ENCODE results near the gene GFM1.
A peak's percentile ranks its signal among the peaks of the same experiment; 100 is the strongest.

The GFM1 gene

DNA sequence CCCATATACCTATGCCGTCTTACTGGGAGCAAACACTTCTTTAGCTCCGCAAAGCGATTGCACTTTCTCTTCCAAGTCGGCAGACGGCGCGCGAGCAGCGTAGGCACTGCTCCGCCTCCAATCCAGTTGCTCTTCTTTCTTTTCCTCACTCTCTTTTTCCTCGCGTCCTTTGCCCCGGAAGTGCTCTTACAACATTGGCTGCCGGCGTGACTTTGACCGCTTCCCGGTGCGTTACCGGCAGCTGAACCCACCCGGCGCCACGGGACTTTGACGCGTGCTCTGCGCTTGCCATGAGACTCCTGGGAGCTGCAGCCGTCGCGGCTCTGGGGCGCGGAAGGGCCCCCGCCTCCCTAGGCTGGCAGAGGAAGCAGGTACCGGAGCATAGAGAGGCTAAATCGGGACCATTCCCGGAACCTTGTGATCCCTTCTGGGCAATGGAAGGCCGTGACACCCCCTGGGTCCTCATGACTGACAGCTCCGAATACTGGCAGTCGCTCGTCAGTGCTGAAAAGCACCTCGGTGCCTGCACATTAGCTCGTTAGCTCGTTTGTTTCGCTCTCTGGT, at the start of gene GFM1:
TSS of gene GFM1 (plus strand) at position 183 of the 564 bp plus-strand sequence. CDS start at position 291, 108 bp downstream.
- DNase-seq (ENCODE audit: low read depth in 2 of 2) = peak; percentile 77 to 79

DNA sequence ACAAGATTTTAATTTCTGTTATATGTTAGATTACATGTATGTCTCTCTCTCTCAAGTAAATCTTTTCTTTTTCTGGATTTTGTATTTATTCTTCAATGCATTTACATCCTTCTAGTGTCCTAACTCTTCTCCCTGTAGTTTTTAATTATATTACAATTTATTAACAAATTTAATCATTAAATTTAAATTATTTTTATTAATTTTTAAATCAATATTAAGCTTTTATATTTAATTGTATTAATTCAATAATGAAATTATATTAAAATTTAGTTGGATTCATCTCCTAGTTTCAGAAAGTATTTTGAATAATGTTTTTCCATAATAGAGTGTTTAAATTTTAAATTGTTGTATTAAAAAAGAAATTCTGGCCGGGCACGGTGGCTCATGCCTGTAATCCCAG, 43.5 kb upstream of the GFM1 start:
- no peak for DNase-seq (ENCODE audit: low read depth in 2 of 2)

DNA sequence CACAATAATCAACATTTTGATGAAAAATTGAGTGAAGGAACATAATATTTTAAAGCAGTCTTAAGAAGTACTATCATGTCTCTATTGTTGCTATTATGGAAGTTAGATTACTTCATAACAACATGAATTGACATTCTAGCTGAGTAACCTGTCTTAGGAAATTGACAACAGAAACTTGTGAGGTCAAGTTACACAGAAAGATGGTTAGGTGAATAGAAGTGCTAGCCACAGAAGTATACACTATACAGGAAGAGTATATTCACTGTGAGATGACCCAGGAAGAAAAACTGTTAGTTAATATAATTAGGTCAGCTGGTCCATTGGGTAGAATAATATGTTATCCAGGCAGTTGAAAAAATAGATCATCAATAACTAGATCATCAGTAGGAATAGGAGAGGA, 42.1 kb upstream of the GFM1 start:
- no peak for DNase-seq (ENCODE audit: low read depth in 2 of 2)

DNA sequence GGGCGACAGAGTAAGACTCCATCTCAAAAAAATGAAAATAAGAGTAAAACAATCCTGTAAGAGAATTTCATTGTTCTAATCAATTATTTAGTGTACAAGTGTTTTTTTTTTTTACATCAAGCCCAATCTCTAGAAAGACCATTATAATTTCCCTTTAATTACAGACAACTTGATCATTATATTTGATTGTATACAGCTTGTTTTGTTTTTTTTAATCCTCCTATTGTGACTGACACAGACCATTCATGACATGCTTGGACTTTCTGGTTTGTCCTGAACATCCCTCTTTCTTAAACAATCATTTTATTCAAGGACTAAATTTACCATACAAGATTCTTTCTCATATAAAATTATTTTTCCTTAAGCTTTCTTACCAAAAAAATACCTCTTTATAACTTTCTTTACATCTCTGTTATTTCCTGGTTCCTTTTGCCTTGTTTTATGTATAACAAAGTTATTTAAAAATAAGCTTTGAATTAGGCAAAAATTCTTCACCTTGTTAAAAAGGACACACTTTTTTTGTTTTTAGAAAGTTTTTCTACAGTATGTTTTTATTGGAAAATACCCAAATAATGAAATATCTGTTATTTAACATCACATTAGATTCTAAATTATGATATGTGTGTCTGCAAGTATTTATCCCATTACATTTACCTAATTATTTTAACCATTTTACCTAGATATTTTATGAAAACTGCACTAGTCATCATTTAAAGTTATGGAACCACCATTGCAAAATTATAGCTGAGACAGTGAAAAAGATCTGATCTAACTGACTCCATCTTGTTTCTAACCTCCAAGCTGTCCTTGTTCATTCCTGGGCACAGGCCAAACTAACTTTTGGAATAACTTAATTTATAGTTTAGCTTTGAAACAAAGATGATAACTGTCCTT, 26.1 kb upstream of the GFM1 start:
- DNase-seq (ENCODE audit: low read depth in 2 of 2) = no peak

DNA sequence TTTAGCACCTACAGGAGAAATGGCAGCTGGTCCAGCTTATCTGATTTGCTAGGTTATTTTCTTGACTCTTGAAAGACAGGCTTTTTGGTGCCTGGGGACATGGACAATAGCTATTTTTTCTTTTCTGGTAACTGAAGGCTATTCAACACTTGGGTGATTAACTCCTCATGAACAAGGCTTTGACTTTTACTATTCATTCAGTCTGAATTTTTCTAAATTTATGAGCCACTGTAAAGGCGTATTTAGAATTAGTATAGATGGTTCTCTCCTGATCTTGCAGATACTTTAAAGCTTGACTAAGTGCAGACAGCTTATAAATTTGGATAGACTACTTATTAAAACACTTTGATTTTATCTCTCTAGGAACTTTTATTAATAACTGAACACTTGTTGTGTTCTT, 18.4 kb upstream of the GFM1 start:
- no peak for DNase-seq (ENCODE audit: low read depth in 2 of 2)

DNA sequence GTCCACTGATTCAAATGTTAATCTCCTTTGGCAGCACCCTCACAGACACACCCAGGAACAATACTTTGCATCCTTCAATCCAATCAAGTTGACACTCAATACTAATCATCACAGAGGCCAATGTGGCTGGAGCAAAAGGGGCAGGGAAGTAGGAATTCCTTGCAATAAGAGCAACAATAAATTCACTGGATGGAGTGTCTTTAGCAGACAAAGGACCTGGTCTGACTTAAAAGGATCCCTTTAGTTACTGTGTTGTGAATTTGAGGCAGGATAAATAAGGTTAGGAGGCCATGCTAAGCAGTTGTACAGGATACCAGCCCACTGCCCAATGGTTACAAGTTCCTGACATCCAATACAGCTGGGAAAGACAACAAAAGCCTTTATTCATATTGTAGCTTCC, 12.3 kb upstream of the GFM1 start:
- no peak for DNase-seq (ENCODE audit: low read depth in 2 of 2)

DNA sequence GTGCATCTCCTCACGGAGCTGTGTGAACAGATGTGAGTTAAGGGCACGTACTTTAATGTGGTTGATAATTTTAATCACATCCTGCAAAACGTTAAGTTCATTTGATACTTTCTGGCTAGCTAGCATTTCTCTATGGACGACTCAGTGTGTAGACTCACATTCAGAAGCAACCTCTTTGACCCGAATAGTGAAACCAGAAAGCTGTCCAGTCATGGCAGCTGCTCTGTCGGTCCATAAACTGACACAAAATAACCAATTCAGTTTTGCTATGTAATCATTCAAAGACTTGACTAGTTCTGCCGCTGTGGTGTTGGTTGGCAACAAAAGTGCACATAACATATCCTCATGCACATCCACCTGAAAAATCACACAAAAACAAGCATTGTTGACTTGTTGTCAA, 3.7 kb upstream of the GFM1 start:
- DNase-seq (ENCODE audit: low read depth in 2 of 2) = no peak

DNA sequence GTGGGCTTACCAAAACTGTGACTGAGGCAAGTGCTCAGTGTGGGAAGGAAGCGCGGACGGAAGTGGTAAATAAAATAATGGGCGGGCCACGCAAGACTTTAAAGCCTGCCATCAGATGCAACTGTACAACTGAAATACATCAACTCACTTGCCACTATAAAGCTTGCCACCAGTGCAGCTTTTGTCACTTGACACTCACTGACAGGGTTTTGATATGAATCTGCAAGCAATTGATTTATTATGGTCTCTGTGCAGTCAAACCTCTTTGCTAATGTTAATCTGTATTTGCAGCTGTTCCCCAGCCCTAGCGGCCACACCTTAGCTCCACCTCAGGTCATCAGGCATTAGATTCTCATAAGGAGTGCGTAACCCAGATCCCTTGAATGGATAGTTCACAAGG, 2.3 kb upstream of the GFM1 start:
- no peak for DNase-seq (ENCODE audit: low read depth in 2 of 2)

DNA sequence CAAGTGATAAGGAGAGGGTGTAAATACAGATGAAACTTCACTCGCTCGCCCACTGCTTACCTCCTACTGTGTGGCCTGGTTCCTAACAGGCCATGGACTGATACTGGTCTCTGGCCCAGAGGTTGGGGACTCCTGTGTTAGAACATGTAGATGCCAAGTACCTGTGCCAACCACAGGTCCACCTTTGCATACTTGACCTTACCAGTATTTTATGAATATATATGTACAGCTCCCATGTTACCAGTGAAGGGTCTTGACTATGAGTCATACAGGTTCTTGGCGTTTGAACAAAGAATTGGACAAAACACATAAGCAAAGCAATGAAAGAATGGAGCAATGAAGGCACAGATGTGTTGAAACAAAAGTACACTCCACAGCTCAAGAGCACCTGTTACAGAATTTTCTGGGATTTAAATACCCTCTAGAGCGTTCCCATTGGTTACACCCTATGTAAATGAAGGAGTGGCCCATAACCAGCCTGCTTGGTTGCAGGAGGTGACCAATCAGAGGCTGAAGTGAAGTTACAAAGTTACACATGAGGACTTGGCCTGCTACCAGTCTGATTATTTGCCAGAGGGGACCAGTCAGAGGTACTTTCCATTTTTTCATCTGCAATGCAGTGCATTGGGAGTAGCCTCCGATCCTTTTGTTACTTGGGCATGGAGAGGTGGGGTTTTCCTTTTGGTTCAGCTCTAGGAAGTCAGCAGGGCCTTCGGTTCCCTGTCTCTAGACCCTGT, 1.7 kb upstream of the GFM1 start:
- no peak for DNase-seq (ENCODE audit: low read depth in 2 of 2)

DNA sequence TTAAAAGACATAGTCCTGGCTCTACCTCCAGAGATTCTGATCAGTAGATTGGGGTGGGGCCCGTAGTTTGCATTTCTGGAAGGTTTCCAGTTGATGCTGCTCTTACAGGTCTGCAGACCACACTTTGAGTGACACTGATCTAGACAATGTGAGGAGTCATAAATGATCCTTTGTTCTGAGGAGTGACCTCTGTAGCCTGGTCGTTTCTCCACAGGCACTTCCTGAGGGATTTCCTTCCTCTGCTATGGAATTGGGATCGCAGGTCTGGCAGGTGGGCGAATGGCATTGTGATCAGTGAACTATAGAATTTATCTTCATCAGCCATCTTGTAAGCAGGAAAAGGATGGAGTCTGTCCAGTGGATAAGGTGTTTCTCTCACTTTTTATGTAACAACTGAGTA, 5.5 kb downstream of the GFM1 start:
- DNase-seq (ENCODE audit: low read depth in 2 of 2) = no peak

DNA sequence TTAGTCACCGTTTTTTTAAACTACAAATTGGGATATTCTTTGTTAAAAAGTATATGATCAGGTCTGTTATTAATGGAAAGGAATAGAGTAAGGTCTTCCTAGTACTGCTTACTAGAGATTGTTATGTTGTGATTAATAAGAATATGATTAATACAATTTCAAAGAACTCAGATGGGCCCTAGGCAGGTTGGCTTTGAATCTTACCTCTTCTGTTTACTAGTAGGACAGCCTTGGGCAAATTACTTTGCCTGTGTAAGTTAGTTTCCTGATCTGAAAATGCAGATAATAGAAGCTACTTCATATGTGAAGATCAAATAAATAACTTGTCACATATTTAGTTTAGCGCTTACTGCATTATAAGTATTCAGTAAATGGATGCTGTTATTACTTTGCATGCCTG, 6.9 kb downstream of the GFM1 start:
- DNase-seq (ENCODE audit: low read depth in 2 of 2) = no peak

DNA sequence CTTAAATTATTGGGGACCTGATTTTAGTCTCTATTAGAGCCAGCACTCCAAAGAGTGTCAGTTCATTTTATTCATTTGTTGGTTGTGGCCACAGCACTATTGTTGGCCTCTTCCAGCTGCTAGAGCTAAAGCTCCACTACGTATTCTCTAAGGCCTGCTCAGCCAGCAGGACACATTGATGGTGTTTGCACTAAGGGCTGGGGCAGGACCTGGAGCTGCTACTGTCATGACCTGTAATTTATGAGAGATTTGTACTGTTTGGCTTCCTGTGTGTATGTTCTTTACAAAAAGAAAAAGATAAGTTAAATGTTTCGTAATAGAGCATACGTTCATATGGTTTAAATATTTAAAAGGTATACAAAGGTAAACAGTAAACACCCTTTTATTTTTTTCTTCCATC, 8.1 kb downstream of the GFM1 start:
- no peak for DNase-seq (ENCODE audit: low read depth in 2 of 2)

DNA sequence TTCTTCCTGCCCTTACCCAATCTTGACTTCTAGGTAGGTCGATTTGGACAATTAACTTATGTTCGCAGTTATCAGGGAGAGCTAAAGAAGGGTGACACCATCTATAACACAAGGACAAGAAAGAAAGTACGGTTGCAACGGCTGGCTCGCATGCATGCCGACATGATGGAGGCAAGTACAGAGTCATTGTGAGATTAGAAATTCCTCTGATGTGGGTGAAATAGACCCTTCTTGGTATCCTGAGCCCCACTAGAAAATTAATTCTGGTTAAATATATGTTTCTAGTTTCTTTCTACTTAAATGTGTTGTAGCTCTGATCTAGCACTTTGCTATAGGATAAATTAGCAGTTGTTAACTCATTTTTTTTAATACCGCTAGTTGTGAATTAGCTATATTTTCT, 14.6 kb downstream of the GFM1 start:
- no peak for DNase-seq (ENCODE audit: low read depth in 2 of 2)

DNA sequence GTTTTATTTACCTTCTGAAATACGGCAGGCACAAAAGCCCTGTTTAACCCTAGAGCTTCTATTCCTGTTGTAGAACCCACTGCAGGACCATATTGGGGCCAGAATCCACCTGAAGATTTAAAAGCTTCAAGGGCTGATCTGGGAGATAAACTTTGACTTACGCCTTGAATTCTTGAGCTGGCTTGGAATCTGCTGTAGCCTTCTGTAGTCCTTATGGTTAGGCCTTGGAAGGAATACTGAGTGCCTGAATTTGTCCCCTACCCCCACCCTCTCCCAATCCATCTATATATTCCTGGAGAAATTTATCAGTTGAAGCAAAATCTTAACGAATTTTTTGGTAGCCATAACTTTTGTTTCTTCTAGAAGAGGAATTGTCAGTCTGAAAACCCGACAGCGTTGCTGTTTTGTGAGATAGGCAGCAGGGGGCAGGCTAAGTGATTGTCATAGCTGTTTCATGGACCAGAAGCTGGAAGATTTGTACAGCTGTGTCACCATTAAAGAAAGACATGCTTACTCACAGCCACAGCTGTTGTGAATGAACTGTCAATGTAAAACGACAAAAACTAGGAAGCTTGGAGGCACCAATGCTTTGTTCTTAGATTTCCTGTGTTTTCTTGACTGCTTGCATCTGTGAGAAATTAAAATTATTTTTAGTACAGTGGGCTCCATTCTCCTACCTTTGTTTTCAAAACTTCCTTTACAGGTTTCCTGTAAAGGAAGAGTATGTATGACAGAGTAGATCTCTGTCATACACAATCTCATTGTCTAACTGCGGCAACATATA, 15.3 kb downstream of the GFM1 start:
- peak in 1 of 2 donors; percentile 18 for DNase-seq (ENCODE audit: low read depth in 2 of 2)

DNA sequence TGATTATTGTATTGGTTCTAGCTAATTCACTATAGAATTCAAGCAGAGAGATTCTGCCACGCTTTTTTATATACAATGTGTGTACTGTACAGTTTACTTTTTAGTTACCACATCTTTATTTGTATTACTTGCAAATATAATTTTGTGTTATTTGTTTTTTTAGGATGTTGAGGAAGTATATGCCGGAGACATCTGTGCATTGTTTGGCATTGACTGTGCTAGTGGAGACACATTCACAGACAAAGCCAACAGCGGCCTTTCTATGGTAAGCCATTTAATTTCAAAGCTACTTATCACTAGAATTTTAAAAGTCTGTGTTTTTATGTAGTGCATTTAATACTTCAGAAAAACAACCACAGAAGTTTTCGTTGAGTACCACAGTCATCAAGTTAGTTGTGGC, 16.4 kb downstream of the GFM1 start:
- no peak for DNase-seq (ENCODE audit: low read depth in 2 of 2)

DNA sequence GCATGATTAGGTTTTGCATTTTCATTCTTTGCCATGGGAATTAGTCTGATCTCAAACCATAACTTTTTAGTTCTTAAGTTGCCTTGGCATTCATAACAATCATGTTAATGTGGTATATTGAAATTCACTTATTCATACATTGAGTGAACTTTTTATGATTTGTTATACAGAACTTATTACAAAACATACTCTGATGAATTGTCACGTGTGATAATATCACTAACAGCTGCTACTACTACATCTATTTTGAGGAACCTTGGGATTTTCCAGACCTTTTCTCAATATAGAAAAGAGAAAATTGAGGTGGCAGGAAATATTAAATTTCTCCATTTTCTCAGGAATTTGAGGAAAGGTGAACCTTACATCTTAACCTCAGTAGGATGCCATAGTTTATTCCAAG, 18.9 kb downstream of the GFM1 start:
- DNase-seq (ENCODE audit: low read depth in 2 of 2) = no peak

DNA sequence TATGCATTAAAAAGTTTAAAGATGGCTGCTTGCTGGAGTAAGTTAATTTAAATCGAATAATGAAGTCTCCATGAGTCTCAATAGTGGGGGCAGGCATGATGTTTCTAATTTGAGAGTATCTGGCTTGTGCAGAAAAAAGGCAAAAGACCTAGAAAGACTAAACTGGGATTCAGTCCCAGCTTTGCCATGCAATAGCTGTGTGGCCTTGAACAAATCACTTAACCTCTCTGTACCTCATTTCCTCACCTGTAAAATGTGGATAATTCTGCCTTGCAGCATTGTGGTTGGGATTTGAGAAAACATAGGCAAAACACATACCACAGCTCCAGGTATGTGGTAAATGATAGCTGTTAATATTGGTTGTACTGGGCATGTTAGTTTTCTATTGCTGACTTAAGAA, 19.5 kb downstream of the GFM1 start:
- DNase-seq (ENCODE audit: low read depth in 2 of 2) = no peak

DNA sequence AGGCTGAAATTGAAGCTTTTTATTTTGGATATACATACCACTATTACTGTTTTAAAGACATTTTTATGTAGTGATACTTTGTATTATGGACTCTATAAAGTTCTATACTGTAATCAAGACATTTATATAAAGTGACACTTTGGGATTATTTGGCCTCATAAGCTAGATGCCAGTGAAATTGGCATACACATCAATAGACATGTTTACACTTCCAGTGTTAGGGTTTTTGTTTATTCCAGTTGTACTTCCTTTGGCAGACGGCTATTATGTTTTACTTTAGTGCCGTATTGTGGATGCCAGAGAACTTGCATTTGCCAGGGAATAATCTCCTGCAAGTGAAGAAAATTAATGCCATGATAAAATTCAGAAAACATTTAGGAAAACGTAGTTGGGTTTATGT, 22.1 kb downstream of the GFM1 start:
- DNase-seq (ENCODE audit: low read depth in 2 of 2) = no peak

DNA sequence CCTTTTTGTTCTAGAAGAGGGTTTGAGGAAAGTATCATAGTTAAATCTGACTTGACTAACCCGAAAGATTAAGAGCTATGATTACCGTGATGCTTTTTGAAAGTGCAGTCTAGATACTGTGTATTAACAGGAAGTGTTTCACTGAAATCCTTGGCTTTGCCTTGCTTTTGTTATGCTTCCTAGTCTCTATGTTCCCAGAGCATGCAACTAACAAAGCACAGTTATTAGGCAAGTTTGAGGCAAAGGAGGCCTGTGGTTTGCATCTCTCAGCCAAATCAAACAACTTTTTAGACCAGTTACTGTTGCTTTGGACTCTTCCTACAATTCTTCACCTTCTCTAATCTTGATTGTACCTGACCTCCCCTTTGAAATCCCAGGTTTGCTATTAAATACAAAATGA, 24.2 kb downstream of the GFM1 start:
- DNase-seq (ENCODE audit: low read depth in 2 of 2) = no peak

DNA sequence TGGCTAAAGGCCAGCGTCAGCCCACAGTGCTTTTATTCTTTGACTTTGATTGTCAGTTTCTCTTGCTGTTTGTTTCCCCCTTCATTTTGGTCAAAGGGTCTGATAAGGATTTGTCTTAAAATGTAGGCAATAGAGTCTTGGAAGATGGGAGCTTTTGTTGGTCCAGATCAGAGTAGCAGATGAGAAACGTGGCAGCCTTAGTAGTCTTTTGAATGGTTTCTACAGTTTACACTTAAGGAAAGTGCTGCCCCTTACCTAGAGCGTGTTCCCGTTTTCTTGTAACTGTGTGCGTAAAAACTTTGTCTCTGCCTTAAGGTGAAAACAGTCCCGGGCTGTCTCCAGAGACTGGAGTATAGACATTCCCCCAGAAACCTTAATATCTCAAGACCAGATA, 27.5 kb downstream of the GFM1 start:
- no peak for DNase-seq (ENCODE audit: low read depth in 2 of 2)

DNA sequence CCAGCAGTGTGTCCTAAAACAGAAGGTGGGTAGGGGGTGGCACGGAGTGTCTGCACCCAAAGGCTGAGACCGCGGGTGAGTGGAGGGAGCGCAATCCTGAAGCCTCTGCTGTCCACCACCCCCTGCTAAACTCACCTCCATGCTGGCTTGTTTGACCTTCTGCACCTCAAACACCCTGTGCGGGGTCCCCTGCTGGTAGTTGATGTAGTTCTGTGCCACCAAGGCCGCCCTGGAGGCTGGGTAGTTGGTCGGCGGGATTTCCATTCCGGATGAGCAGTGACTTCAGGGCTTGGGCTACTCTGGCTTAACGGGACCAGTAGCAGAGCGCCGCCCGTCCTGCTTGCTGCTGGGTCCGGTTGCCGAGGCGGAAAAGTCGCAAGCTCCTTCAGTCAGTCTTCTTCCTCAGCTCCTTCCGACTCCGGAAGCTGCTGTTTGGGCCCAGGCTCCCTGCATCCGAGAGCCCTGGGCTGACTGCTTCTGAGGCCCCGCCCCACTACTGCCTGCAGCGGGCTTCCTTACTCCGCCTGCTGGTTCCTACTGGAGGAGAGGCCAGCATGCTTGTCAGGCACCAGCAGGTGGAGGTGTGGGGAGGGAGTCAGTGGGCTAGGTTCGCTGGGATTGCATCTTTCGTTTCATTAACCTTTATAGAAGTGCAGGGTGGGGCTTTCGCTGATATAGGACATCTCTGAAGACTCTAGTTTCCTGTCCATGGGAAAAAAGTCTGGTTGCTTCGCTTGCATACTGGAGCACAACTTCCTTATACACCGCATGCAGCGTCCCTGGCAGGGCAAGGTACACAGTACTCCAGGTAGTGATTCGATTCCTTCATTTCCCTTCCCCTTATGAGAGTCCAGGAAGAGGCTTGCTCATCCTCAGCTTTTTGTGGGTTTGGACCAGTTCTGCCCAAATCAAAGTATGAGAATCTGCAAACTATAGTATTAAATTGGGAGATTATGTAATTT, 28.2 kb downstream of the GFM1 start, which contains the start of gene LXN:
TSS of gene LXN (minus strand) at position 434 of the 962 bp plus-strand sequence. CDS start at position 264, 170 bp downstream.
- peak; percentile 52 to 71 for DNase-seq (ENCODE audit: low read depth in 2 of 2)

Data from activated CD4-positive, alpha-beta T cell treated with anti-CD3 and anti-CD28 coated beads for 24 hours (primary cell).